GM18526 (cell line): Measurements from ENCODE around the gene CCDC182.

Source experiments
- POLR2A ChIP-seq: IDR thresholded peaks from 3 replicates; pipeline ENCODE4 v1.6.1; 2011; ENCODE audit not compliant: insufficient read length; ENCODE audit errors: extremely low read depth

Gene CCDC182

DNA sequence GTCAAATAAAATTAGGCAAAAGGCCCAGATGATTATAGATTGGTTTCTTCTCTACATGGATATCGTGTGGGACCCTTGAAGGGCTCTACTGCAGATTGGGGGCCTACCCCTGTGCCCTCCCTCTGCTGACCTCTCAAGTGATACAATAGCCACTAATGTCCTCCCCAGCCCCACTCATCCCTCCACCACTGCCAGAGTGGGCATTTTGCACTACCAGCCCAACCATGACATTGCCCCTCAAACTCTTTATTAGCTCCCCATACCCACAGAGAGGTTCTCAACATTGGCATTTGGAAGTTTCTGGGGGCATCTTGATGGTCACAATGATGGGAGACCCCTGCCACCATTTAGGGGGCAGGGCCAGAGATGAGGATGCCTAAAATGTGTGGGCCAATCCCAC lies 41.8 kb downstream of the CCDC182 start:
- TF ChIP-seq POLR2A: no peak

- TF ChIP-seq POLR2A: no peak
Observed at GRCh38 chr17:57701124-57701523, 44.0 kb downstream of the CCDC182 start.

DNA sequence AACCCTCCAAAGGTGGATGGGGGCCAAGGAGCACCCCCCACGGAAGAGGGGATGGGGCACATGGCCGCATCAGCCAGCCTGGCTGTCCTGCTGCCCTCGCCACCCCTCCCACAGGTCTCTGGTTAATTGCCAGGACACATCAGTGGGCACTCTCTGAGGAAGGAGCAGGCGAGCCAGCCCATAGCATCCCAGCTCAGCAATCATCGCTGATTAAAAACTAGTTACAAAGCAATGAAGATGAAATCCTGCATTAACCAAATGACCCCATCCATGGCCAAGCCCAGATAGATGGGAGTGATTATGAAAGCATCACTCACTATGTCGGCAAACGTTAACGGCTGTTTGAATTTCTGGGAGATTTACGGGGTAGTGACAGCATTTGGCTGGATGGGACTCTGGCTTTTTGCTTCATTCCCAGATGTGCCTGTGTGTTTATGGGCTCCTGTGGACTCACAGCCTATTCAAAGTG lies 45.3 kb downstream of the CCDC182 start:
- no peak for TF ChIP-seq POLR2A

DNA sequence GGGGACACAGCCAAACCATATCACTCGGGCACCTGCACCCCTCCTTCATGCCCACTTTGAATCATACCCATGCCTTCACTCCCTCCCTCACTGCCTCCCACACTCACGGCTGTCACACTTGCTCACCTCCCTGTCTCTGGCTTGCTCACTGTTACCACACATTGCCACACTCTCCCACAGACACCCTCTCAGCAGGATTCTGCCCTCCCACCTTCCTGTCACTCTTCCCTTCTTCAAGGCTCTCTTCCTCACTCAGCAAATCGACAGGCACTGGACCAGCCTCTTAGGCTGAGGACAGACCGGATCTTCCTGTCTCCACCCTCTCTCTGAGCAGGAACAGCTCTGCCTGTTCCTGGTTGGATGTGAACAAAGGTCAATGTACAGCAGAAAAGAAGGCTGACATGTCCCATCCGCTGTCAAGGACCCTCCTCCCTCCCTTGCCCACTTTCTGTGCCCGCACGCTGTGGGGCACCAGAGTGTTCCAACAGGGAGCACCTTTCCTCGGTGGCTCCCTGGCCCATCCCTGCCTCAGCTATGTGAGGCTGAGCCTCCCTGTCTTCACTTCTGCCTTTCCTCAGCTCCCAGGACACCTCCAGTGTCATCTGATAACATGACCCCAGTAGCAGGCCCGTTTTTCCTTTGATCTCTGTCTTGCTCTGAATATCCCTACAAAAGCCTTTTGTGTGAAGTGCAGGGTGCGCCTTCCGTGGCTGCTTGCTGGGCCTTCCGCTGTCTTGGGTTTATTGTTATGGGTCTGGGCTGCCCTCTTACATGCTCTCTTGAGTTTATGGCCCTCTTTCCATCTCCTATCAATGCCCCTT lies 47.0 kb downstream of the CCDC182 start:
- TF ChIP-seq POLR2A: no peak

DNA sequence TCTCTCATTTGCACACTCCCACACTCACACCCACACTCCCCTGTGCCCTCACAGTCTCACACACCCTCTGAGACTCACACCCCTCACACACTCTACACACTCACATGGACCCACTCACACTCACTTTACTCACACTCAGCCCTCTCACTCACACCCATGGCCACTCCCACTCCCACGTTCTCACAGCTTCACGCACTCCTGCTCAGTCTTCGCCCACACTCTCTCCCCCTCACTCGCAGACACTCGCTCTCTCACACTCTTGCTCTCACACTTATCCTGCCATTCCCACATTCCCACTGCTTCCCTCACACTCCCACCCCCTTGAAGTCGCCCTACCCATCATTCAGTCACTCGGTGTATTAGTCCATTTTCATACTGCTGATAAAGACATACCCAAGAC lies 47.9 kb downstream of the CCDC182 start:
- no peak for TF ChIP-seq POLR2A

DNA sequence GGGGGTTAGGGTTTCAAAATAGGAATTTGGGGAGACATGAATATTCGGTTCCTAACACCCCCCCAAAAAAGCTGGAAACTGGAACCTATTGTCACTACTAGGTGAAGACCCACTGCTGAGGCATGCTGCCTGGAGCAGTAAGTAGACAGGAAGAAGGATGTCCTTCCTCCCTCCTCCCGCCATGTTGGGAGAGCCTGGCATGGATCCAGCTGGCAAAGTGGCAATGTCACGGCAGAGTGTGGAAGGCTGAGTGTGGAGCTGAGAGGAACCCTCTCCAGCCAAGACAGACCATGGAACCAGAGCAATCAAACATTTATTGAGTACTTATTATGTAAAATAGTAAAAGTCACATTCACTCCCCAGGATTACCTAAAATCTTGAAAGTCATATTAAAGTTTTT lies 49.0 kb downstream of the CCDC182 start:
- no peak for TF ChIP-seq POLR2A
